SK-N-SH (cell line): Measurements from ENCODE around the gene BCAR3. TPM values are rescaled to one million over a fixed set of nuclear protein-coding genes. Genes with fewer than 3 reads are reported as not detected.

Experiments used
- CTCF ChIA-PET: fragments of 300-600, 350-600 bp; formaldehyde crosslinking; extraction: SDS; loops from one replicate; lab custom pipeline; 2021; lab: Yijun Ruan, JAX
- POLR2A ChIA-PET: fragments of 350-600 bp; sonication (Branson Sonifier 250); formaldehyde crosslinking; extraction: SDS; loops from one replicate; lab custom pipeline; 2020; ENCODE audit warnings: antibody characterized with exemption, inconsistent platforms; lab: Yijun Ruan, JAX
- DNase-seq: peaks from one replicate; pipeline ENCODE4 v3.0.0; 2012
- H2AFZ ChIP-seq: fragments of 200-600 bp; sonication (generic); 2 replicates; pipeline ENCODE4 v1.8.1; 2016; ENCODE audit warnings: antibody characterized with exemption, mild to moderate bottlenecking, low read depth
- H3F3A ChIP-seq: fragments of 200-600 bp; sonication (generic); replicated peaks from 2 replicates; pipeline ENCODE3; 2016; ENCODE audit warnings: antibody characterized with exemption, mild to moderate bottlenecking; ENCODE audit not compliant: insufficient read depth
- H3K27ac ChIP-seq, 2 experiments: fragments of 200-500 bp in 1 of 2; fragments of 200-600 bp in 1 of 2; sonication (Bioruptor generic) in 1 of 2; sonication (generic), shearing (Covaris generic) in 1 of 2; 2 replicates each; pipeline versions ENCODE4 v1.5.1 to v1.6.1; 2014 to 2016; ENCODE audit warnings: low read depth in 2 of 2, inconsistent platforms in 1 of 2, low read length in 1 of 2, mild to moderate bottlenecking in 1 of 2, mixed read lengths in 1 of 2
- H3K27me3 ChIP-seq: fragments of 200-600 bp; sonication (generic), shearing (Covaris generic); 2 replicates; pipeline ENCODE4 v1.6.1; 2016; ENCODE audit warnings: mixed run types; ENCODE audit not compliant: insufficient read depth
- H3K36me3 ChIP-seq, 2 experiments: fragments of 200-500 bp in 1 of 2; fragments of 200-600 bp in 1 of 2; sonication (Bioruptor generic) in 1 of 2; sonication (generic) in 1 of 2; replicated peaks in 1 of 2; 2 replicates each; pipeline versions ENCODE3 to v1.5.1; 2014 to 2016; ENCODE audit warnings: low read length in 1 of 2, mild to moderate bottlenecking in 1 of 2; ENCODE audit not compliant: insufficient read depth in 2 of 2, control insufficient read depth in 1 of 2
- H3K4me1 ChIP-seq, 2 experiments: fragments of 200-500 bp in 1 of 2; fragments of 200-600 bp in 1 of 2; sonication (Bioruptor generic) in 1 of 2; sonication (generic), shearing (Covaris generic) in 1 of 2; 2 replicates each; pipeline versions ENCODE4 v1.5.1 to v1.6.1; 2014 to 2016; ENCODE audit warnings: low read depth in 1 of 2, low read length in 1 of 2, mixed run types in 1 of 2; ENCODE audit not compliant: insufficient read depth in 2 of 2, control insufficient read depth in 1 of 2
- H3K4me2 ChIP-seq: fragments of 200-600 bp; sonication (generic), shearing (Covaris generic); 2 replicates; pipeline ENCODE4 v1.6.1; 2017; ENCODE audit warnings: mixed run types
- H3K4me3 ChIP-seq, 2 experiments: fragments of 200-500 bp in 1 of 2; fragments of 200-600 bp in 1 of 2; sonication (Bioruptor generic) in 1 of 2; sonication (generic), shearing (Covaris generic) in 1 of 2; 2 replicates each; pipeline versions ENCODE4 v1.5.1 to v1.8.1; 2014 to 2016; ENCODE audit warnings: low read depth in 2 of 2, inconsistent platforms in 1 of 2, low read length in 1 of 2, mild to moderate bottlenecking in 1 of 2, mixed read lengths in 1 of 2, moderate library complexity in 1 of 2
- H3K79me2 ChIP-seq: fragments of 200-600 bp; sonication (generic); 2 replicates; pipeline ENCODE4 v1.8.1; 2017; ENCODE audit warnings: mild to moderate bottlenecking; ENCODE audit not compliant: insufficient read depth
- H3K9ac ChIP-seq: fragments of 200-600 bp; sonication (generic); 2 replicates; pipeline ENCODE4 v1.6.1; 2017; ENCODE audit warnings: mixed run types
- H3K9me2 ChIP-seq: fragments of 200-600 bp; sonication (generic); 2 replicates; pipeline ENCODE4 v1.6.1; 2017; ENCODE audit warnings: mixed run types
- H3K9me3 ChIP-seq: fragments of 200-600 bp; sonication (generic); 2 replicates; pipeline ENCODE4 v1.6.1; 2017; ENCODE audit warnings: mixed run types, mild to moderate bottlenecking, moderate library complexity
- H4K20me1 ChIP-seq: fragments of 200-600 bp; sonication (generic); 2 replicates; pipeline ENCODE4 v1.6.1; 2017; ENCODE audit warnings: mild to moderate bottlenecking, mixed run types; ENCODE audit not compliant: insufficient read depth
- ELF1 ChIP-seq: IDR thresholded peaks from 2 replicates; pipeline ENCODE4 v1.4.0; 2012
- EP300 ChIP-seq, 2 experiments: IDR thresholded peaks; 2 replicates each; pipeline versions ENCODE4 v1.4.0 to v1.6.1; 2012; ENCODE audit warnings: borderline replicate concordance in 1 of 2, low read depth in 1 of 2, low read length in 1 of 2
- EZH2phosphoT487 ChIP-seq: fragments of 200-600 bp; sonication (generic); IDR thresholded peaks from 2 replicates; pipeline ENCODE4 v1.6.1; 2017; ENCODE audit warnings: low read depth, mixed run types, mild to moderate bottlenecking, antibody characterized with exemption, moderate library complexity, borderline replicate concordance
- FOSL2 ChIP-seq: IDR thresholded peaks from 2 replicates; pipeline ENCODE4 v1.4.0; 2012; ENCODE audit warnings: low read depth, mild to moderate bottlenecking, moderate library complexity, borderline replicate concordance
- FOXM1 ChIP-seq: IDR thresholded peaks from 2 replicates; pipeline ENCODE4 v1.4.0; 2012; ENCODE audit warnings: low read depth, mild to moderate bottlenecking
- GABPA ChIP-seq: IDR thresholded peaks from 2 replicates; pipeline ENCODE4 v1.4.0; 2012; ENCODE audit warnings: low read depth, mild to moderate bottlenecking
- JUND ChIP-seq: IDR thresholded peaks from 2 replicates; pipeline ENCODE4 v1.4.0; 2012
- MEF2A ChIP-seq: IDR thresholded peaks from 2 replicates; pipeline ENCODE4 v1.4.0; 2012; ENCODE audit warnings: low read depth, borderline replicate concordance
- MXI1 ChIP-seq: IDR thresholded peaks from 2 replicates; pipeline ENCODE4 v1.6.1; 2012; ENCODE audit warnings: mild to moderate bottlenecking, low read depth, low read length, improper control_type of control experiment
- NFIC ChIP-seq: IDR thresholded peaks from 2 replicates; pipeline ENCODE4 v1.4.0; 2012; ENCODE audit warnings: borderline replicate concordance
- NRF1 ChIP-seq: IDR thresholded peaks from 2 replicates; pipeline ENCODE4 v1.6.1; 2012; ENCODE audit warnings: low read depth, mild to moderate bottlenecking, low read length
- POLR2AphosphoS5 ChIP-seq: IDR thresholded peaks from 2 replicates; pipeline ENCODE4 v1.6.1; 2012; ENCODE audit warnings: low read depth, low read length
- RCOR1 ChIP-seq: fragments of 150-350 bp; IDR thresholded peaks from 2 replicates; pipeline ENCODE4 v1.6.1; 2017; ENCODE audit warnings: antibody characterized with exemption, low read length
- RXRA ChIP-seq: IDR thresholded peaks from 2 replicates; pipeline ENCODE4 v1.4.0; 2012; ENCODE audit warnings: low read depth, mild to moderate bottlenecking, borderline replicate concordance
- TAF1 ChIP-seq: IDR thresholded peaks from 2 replicates; pipeline ENCODE4 v1.6.1; 2012; ENCODE audit warnings: low read depth, mild to moderate bottlenecking, low read length, moderate library complexity, borderline replicate concordance
- TCF12 ChIP-seq: IDR thresholded peaks from 2 replicates; pipeline ENCODE4 v1.4.0; 2012
- TEAD4 ChIP-seq: IDR thresholded peaks from 2 replicates; pipeline ENCODE4 v1.4.0; 2012; ENCODE audit warnings: mild to moderate bottlenecking, borderline replicate concordance; ENCODE audit not compliant: insufficient read depth
- YY1 ChIP-seq: IDR thresholded peaks from 2 replicates; pipeline ENCODE4 v1.4.0; 2012; ENCODE audit warnings: low read depth, mild to moderate bottlenecking
- polyA plus RNA-seq, 3 experiments: library from polyadenylated mRNA; depleted of rRNA; stranded (reverse); fragments of >200 nt; gene quantifications; 2 replicates each; pipeline ENCODE4 v1.2.3, GENCODE V29; 2012
- TF ChIP-seq, protein P1 (sequence below): IDR thresholded peaks from 2 replicates; pipeline ENCODE4 v1.6.1; 2012; ENCODE audit warnings: mild to moderate bottlenecking, low read depth, low read length, moderate library complexity
- TF ChIP-seq, protein P2 (sequence below): fragments of 200-600 bp; sonication (generic); IDR thresholded peaks from 2 replicates; pipeline ENCODE4 v1.6.1; 2017; ENCODE audit warnings: antibody characterized with exemption, mild to moderate bottlenecking, moderate library complexity
- TF ChIP-seq, protein P3 (sequence below): IDR thresholded peaks from 2 replicates; pipeline ENCODE4 v1.4.0; 2012; ENCODE audit warnings: low read depth
- TF ChIP-seq, protein P4 (sequence below): fragments of 150-350 bp; IDR thresholded peaks from 2 replicates; pipeline ENCODE4 v1.6.1; 2016; ENCODE audit warnings: mild to moderate bottlenecking, low read depth, low read length
- TF ChIP-seq, protein P5 (sequence below): IDR thresholded peaks from 2 replicates; pipeline ENCODE4 v1.4.0; 2012; ENCODE audit warnings: low read depth, borderline replicate concordance
- TF ChIP-seq, protein P6 (sequence below): IDR thresholded peaks from 2 replicates; pipeline ENCODE4; 2012

Gene BCAR3
- polyA plus RNA-seq, 1 of the 3 experiments (the other 2 are of a cell fraction): 58.4 TPM

DNA sequence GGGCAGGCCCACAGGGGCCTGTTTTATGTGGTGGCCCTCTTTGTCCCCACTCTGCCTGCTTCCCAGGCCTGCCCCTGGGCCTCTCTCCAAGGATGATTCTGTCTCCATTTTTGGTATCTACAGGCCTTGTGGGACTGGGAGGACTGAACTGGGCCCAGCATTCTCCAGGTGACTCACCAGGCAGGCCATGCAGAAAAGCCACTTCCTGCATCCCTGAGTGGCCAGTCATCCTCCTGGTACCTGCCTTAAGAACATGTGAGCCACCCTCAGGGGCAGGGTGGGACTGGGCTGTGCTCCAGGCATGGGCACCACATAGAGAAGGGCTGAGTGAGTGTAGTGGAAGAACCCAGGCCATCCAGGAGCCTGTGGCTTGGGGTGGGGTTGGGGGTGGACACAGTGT is 20.0 kb upstream of the BCAR3 start:
- TF ChIP-seq MEF2A (peak; percentile 73; the same call in 1 of the 2 replicates), NRF1 (no peak), MXI1 (no peak), TEAD4 (peak; percentile 98), RCOR1 (no peak), TAF1 (peak; percentile 57; the same call in 1 of the 2 replicates), TCF12 (peak; percentile 96), FOXM1 (peak; percentile 93; the same call in 1 of the 2 replicates), ELF1 (peak; percentile 94), GABPA (no peak; the same call in 1 of the 2 replicates), EZH2phosphoT487 (no peak), EP300 (IDR thresholded peaks at IDR 0.05; ENCODE audit: borderline replicate concordance in 1 of 2, low read depth in 1 of 2, low read length in 1 of 2) (peak in 1 of 2 experiments; percentile 99; a peak in 2 of 4 replicates), POLR2AphosphoS5 (peak; percentile 76; the same call in 1 of the 2 replicates), NFIC (peak; percentile 96), RXRA (peak; percentile 89; the same call in 1 of the 2 replicates), YY1 (peak; percentile 71; the same call in 1 of the 2 replicates), FOSL2 (peak; percentile 100), JUND (peak; percentile 99)
- TF ChIP-seq, protein P1, sequence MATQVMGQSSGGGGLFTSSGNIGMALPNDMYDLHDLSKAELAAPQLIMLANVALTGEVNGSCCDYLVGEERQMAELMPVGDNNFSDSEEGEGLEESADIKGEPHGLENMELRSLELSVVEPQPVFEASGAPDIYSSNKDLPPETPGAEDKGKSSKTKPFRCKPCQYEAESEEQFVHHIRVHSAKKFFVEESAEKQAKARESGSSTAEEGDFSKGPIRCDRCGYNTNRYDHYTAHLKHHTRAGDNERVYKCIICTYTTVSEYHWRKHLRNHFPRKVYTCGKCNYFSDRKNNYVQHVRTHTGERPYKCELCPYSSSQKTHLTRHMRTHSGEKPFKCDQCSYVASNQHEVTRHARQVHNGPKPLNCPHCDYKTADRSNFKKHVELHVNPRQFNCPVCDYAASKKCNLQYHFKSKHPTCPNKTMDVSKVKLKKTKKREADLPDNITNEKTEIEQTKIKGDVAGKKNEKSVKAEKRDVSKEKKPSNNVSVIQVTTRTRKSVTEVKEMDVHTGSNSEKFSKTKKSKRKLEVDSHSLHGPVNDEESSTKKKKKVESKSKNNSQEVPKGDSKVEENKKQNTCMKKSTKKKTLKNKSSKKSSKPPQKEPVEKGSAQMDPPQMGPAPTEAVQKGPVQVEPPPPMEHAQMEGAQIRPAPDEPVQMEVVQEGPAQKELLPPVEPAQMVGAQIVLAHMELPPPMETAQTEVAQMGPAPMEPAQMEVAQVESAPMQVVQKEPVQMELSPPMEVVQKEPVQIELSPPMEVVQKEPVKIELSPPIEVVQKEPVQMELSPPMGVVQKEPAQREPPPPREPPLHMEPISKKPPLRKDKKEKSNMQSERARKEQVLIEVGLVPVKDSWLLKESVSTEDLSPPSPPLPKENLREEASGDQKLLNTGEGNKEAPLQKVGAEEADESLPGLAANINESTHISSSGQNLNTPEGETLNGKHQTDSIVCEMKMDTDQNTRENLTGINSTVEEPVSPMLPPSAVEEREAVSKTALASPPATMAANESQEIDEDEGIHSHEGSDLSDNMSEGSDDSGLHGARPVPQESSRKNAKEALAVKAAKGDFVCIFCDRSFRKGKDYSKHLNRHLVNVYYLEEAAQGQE: peak; percentile 65; the same call in 1 of the 2 replicates
- TF ChIP-seq, protein P2, sequence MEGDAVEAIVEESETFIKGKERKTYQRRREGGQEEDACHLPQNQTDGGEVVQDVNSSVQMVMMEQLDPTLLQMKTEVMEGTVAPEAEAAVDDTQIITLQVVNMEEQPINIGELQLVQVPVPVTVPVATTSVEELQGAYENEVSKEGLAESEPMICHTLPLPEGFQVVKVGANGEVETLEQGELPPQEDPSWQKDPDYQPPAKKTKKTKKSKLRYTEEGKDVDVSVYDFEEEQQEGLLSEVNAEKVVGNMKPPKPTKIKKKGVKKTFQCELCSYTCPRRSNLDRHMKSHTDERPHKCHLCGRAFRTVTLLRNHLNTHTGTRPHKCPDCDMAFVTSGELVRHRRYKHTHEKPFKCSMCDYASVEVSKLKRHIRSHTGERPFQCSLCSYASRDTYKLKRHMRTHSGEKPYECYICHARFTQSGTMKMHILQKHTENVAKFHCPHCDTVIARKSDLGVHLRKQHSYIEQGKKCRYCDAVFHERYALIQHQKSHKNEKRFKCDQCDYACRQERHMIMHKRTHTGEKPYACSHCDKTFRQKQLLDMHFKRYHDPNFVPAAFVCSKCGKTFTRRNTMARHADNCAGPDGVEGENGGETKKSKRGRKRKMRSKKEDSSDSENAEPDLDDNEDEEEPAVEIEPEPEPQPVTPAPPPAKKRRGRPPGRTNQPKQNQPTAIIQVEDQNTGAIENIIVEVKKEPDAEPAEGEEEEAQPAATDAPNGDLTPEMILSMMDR: no peak
- TF ChIP-seq, protein P3, sequence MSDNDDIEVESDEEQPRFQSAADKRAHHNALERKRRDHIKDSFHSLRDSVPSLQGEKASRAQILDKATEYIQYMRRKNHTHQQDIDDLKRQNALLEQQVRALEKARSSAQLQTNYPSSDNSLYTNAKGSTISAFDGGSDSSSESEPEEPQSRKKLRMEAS: peak; percentile 96
- TF ChIP-seq, protein P4, sequence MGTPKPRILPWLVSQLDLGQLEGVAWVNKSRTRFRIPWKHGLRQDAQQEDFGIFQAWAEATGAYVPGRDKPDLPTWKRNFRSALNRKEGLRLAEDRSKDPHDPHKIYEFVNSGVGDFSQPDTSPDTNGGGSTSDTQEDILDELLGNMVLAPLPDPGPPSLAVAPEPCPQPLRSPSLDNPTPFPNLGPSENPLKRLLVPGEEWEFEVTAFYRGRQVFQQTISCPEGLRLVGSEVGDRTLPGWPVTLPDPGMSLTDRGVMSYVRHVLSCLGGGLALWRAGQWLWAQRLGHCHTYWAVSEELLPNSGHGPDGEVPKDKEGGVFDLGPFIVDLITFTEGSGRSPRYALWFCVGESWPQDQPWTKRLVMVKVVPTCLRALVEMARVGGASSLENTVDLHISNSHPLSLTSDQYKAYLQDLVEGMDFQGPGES: no peak
- TF ChIP-seq, protein P5, sequence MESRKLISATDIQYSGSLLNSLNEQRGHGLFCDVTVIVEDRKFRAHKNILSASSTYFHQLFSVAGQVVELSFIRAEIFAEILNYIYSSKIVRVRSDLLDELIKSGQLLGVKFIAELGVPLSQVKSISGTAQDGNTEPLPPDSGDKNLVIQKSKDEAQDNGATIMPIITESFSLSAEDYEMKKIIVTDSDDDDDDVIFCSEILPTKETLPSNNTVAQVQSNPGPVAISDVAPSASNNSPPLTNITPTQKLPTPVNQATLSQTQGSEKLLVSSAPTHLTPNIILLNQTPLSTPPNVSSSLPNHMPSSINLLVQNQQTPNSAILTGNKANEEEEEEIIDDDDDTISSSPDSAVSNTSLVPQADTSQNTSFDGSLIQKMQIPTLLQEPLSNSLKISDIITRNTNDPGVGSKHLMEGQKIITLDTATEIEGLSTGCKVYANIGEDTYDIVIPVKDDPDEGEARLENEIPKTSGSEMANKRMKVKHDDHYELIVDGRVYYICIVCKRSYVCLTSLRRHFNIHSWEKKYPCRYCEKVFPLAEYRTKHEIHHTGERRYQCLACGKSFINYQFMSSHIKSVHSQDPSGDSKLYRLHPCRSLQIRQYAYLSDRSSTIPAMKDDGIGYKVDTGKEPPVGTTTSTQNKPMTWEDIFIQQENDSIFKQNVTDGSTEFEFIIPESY: peak; percentile 74; the same call in 1 of the 2 replicates
- TF ChIP-seq, protein P6, sequence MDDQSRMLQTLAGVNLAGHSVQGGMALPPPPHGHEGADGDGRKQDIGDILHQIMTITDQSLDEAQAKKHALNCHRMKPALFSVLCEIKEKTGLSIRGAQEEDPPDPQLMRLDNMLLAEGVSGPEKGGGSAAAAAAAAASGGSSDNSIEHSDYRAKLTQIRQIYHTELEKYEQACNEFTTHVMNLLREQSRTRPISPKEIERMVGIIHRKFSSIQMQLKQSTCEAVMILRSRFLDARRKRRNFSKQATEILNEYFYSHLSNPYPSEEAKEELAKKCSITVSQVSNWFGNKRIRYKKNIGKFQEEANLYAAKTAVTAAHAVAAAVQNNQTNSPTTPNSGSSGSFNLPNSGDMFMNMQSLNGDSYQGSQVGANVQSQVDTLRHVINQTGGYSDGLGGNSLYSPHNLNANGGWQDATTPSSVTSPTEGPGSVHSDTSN: peak; percentile 78
- Histone ChIP-seq H3K27ac (peak overlapping the region; percentile 95), H3K4me3 (no peak overlapping the region), H3K4me1 (peaks cover 24 to 39% of the 10 kb centered on the region in 2 experiments), H3K9me2 (no peaks in the 10 kb centered on the region), H3F3A (peaks cover 15% of the 10 kb centered on the region), H4K20me1 (no peaks in the 10 kb centered on the region), H3K79me2 (peaks cover 2% of the 10 kb centered on the region; the same call in 1 of the 2 replicates), H3K27me3 (no peaks in the 10 kb centered on the region), H3K9me3 (no peaks in the 10 kb centered on the region), H3K4me2 (peak overlapping the region; percentile 46; the same call in 1 of the 2 replicates), H3K9ac (peak overlapping the region; percentile 72), H3K36me3 (no peaks in the 10 kb centered on the region), H2AFZ (no peak overlapping the region)
- POLR2A ChIA-PET: interaction anchor here (0.6 to 1.6 kb wide), 3 partner anchors 20 to 145 kb away, joined by 3 to 5 read pairs (median 4); partner anchors contain the start of gene BCAR3
- CTCF ChIA-PET: interaction anchor here (0.7 to 2.6 kb wide), 6 partner anchors 9 to 143 kb away, joined by 3 to 19 read pairs (median 8); no protein-coding TSS in a partner anchor
- DNase-seq: peak; percentile 33
